GM18951 (cell line): ENCODE results near the gene LRRC37A3.
"Not testable (repeated sequence)": the region's sequence is repeated elsewhere in the genome, so short reads cannot be mapped to it uniquely, and the experiment has no call there.

Source experiments
- POLR2A ChIP-seq: IDR thresholded peaks from 4 replicates; pipeline ENCODE4 v1.6.1; 2011; ENCODE audit warnings: mild to moderate bottlenecking; ENCODE audit not compliant: insufficient read length, insufficient read depth; ENCODE audit errors: extremely low read depth
- in situ Hi-C: fragments of 300-500 bp; cut with MboI; formaldehyde crosslinking; loops from one replicate; pipeline ENCODE4 v1.12.0; 2022; ENCODE audit warnings: low sequenced_read_pairs, mixed read lengths, inconsistent platforms; ENCODE audit not compliant: unreplicated experiment

The LRRC37A3 gene

GRCh38 chr17:64938290-64938689 is 19.0 kb upstream of the LRRC37A3 start:
- in situ Hi-C loops, result no loop called here
- no peak for TF ChIP-seq POLR2A

GRCh38 chr17:64936117-64936516 is 16.8 kb upstream of the LRRC37A3 start:
- in situ Hi-C loops, result no loop called here
- TF ChIP-seq POLR2A, result no peak

GRCh38 chr17:64934284-64934778 is 15.1 kb upstream of the LRRC37A3 start:
- in situ Hi-C loops, result not testable (repeated sequence)

DNA sequence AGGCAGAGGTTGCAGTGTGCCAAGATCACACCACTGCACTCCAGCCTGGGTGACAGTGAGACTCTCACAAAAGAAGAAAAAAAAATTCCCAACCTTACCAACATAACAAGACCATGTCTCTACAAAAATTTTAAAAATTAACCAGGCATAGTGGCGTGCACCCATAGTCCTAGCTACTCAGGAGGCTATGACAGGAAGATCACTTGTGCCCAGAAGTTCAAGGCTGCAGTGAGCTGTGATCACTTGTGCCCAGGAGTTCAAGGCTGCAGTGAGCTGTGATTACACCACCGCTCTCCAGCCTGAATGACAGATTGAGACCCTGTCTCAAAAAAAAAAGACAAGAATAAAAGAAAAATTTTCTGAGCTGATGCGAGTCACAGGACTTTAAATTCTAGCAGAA is 13.6 kb upstream of the LRRC37A3 start:
- in situ Hi-C loops, result not testable (repeated sequence)

DNA sequence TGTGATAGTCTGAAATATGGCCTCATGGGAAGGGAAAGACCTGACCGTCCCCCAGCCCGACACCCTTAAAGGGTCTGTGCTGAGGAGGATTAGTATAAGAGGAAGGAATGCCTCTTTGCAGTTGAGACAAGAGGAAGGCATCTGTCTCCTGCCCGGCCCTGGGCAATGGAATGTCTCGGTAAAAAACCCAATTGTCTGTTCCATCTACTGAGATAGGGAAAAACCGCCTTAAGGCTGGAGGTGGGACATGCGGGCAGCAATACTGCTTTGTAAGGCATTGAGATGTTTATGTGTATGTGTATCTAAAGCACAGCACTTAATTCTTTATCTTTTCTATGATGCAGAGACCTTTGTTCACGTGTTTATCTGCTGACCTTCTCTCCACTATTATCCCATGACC is 11.1 kb upstream of the LRRC37A3 start:
- in situ Hi-C loops, result not testable (repeated sequence)

DNA sequence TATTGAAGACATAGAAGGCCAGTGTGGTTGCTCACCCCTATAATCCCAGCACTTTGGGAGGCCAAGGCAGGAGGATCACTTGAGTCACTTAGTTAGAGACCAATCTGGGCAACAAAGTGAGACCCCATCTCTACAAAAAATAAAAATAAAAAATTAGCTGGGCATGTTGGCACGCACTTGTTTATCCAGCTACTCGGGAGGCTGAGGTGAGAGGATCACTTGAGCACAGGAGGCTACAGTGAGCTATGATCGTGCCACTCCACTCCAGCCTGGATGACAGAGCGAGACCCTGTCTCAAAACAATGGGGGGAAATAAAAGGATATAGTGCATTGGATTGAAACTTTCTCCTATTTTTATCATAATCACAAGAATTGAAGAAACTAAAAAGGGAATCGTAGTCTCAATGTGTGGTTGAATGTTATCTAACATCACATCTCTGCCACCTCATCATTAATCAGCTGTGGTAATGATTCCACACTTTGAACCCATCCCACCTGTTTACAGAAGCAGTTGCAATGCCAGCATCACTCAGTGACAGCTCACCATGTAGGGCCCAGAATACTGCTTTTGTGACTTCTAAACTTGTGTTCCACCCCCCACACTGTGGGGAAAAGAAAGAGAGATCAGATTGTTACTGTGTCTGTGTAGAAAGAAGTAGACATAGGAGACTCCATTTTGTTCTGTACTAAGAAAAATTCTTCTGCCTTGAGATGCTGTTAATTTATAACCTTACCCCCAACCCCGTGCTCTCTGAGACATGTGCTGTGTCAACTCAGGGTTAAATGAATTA is 10.3 kb upstream of the LRRC37A3 start:
- in situ Hi-C loops, result not testable (repeated sequence)

DNA sequence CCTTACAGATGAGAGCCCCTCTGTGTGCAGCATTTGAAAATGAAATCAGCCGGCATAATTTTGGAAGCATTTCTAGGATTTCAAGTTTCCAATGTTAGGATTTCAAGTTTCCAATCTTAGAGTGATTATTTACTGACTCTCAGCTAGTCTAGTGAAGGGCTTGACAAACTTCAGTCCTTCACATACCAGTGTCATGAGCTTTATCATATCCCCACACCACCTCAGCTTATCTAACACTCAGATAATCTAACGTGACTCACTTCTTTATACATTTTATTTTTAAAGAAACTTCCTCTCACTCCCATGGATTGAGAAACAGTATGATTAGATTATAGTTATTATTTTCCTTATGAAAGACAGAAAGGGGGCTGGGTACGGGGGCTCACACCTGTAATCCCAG is 9.4 kb upstream of the LRRC37A3 start:
- in situ Hi-C loops, result not testable (repeated sequence)

GRCh38 chr17:64927444-64927843 is 8.2 kb upstream of the LRRC37A3 start:
- in situ Hi-C loops, result not testable (repeated sequence)

DNA sequence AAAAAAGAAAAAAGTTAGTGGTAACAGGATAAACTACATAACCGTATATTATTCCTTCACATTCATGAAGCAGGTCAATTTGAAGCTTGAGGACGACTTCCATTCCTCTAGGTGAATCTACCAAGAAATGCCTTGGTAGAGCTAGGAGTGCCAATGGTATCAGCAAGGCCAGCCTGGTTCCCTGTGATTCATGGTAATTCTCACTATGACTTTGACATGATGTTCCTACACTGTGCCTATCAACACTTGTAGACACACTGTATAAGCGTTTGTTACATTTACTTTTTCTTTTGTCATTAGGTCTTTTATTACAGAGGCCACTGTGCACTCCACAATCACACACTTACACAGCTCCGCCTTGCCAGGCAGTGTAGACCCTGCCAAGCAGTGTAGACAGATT is 7.2 kb upstream of the LRRC37A3 start:
- in situ Hi-C loops, result not testable (repeated sequence)

DNA sequence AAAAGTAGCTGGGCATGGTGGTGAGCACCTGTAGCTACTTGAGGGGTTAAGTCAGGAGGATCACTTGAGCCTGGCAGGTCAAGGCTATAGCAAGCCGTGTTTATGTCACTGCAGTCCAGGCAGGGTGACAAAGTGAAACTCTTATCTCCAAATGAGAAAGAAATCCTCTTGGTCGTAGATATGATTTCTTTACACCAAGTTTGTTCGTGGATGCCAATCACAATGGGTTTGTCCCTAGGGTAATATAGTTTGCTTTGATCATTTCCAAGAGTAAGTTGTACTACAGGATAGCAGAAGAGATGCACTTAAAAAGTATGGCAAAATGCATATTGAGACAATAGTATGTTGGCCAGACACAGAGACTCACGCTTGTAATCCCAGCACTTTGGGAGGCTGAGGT is 6.0 kb upstream of the LRRC37A3 start:
- in situ Hi-C loops, result not testable (repeated sequence)

- in situ Hi-C loops, result not testable (repeated sequence)
Measured at GRCh38 chr17:64923051-64923568, 3.8 kb upstream of the LRRC37A3 start.

- in situ Hi-C loops, result no loop called here
- TF ChIP-seq POLR2A, result no peak
Measured at GRCh38 chr17:64920419-64921172, 1.3 kb upstream of the LRRC37A3 start.

GRCh38 chr17:64920026-64920418 is 744 bp upstream of the LRRC37A3 start:
- in situ Hi-C loops, result no loop called here
- TF ChIP-seq POLR2A, result no peak

DNA sequence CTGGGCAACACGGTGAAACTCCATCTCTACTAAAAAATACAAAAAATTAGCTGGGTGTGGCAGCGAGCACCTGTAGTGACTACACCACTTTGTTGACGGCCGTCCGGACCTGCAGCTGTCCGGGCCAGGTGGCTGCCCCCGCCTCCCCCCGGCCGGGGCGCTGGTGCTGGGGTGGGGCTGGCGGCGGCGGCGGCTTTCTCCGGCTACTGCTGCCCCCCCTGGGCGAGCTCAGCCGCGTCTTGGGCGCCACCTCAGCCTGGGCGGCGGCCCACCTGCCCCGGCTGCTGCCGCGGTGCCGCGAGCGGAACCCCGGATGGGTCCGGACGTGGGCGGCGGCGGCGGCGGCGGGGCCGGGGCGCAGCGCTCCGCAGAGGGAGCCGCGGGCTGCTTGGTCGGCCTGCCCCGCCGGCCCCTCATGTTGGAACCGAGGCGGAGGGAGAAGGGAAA is 413 bp downstream of the LRRC37A3 start:
- in situ Hi-C loops, result not testable (repeated sequence)

GRCh38 chr17:64917540-64917939 is 1.7 kb downstream of the LRRC37A3 start:
- in situ Hi-C loops, result not testable (repeated sequence)

DNA sequence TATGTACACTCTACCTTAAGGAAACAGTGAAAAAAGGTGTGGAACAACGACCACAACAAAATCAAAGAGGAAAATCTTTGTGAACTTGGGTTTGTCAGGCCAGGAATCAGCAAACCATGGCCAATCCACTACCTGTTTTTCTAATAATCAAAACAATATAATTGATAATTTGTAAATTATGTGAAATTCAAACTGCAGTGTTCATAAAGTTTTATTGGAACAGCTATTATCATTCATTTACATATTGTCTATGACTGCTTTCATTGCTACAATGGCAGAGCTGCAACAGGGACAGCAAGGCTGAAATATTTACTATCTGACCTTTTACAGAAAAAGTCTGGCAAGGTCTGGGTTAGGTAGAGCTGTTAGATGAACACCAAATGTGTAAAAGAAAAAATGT is 4.0 kb downstream of the LRRC37A3 start:
- in situ Hi-C loops, result not testable (repeated sequence)

DNA sequence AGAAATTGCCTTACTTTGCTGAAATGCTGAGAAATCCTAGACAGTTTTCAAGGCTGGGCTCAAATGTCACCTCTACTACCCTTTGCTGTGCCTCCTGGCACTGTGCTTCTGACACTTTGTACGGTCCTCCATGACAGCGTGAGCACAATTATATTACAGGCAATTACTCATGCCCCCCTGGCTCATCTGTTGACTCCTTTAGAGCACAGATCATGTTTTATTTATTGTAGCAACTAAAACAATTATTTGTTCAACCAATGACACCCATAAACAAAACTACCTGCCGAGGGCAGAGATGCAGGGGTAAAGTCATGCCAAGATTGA is 9.1 kb downstream of the LRRC37A3 start:
- in situ Hi-C loops, result not testable (repeated sequence)

GRCh38 chr17:64909511-64910190 is 9.6 kb downstream of the LRRC37A3 start:
- in situ Hi-C loops, result not testable (repeated sequence)

DNA sequence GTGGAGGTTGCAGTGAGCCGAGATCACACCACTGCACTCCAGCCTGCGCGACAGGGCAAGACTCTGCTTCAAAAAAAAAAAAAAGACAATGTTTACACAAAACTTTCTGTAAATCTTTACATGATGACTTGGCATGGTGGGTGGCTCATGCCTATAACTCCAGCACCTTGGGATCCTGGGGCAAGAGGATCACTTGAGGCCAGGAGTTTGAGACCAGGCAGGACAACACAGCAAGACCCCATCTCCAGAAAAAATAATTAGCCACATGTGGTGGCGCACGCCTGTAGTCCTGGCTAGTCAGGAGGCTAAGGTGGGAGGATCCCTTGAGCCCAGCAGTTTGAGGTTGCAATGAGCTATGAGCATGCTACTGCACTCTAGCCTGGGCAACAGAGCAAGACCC is 15.2 kb downstream of the LRRC37A3 start:
- in situ Hi-C loops, result not testable (repeated sequence)

DNA sequence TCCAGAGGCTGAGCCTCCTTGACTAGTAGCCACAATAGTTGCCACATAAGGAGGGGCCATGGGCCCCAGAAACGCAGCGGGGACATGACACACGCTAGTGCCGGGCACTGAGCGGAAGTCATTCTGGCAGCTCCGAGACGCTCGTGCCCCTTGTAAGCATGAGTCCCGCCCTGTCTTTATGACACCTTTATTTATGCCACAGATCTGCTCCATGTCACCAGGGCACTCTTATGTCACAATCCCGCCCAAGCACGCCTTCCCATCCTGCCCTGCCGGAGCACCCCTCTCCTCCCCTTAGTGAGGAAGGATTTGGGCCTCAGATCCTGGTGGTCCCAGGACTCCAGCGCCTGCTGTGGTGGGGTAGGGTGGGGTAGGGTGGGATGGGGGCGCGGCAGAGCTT is 22.1 kb downstream of the LRRC37A3 start:
- in situ Hi-C loops, result not testable (repeated sequence)
